HuH-7.5 (cell line): ENCODE measurements around the gene PRKRIP1.
A peak's percentile ranks its signal among the peaks of the same experiment; 100 is the strongest.
"Not testable (repeated sequence)": the region's sequence is repeated elsewhere in the genome, so short reads cannot be mapped to it uniquely, and the experiment has no call there.

Source experiments
- DNase-seq: peaks from one replicate; pipeline ENCODE4 v3.0.0; 2011; ENCODE audit warnings: low spot score

The PRKRIP1 gene

GRCh38 chr7:102395873-102396709 is at the start of gene PRKRIP1:
TSS of gene PRKRIP1 (plus strand) at chr7:102396363. CDS start at chr7:102396412, 49 bp downstream.
- peak; percentile 73 for DNase-seq

- DNase-seq, result not testable (repeated sequence)
Measured at GRCh38 chr7:102346983-102347382, 49.2 kb upstream of the PRKRIP1 start.

- not testable (repeated sequence) for DNase-seq
Measured at GRCh38 chr7:102356344-102356743, 39.8 kb upstream of the PRKRIP1 start, which contains the start of gene SPDYE6. TSS of gene SPDYE6 (minus strand) at chr7:102356444. CDS start at chr7:102356023, 421 bp downstream.

GRCh38 chr7:102363549-102364393 is 32.4 kb upstream of the PRKRIP1 start:
- peak; percentile 68 for DNase-seq

GRCh38 chr7:102364394-102364886 is 31.7 kb upstream of the PRKRIP1 start:
- not testable (repeated sequence) for DNase-seq

GRCh38 chr7:102365390-102365789 is 30.8 kb upstream of the PRKRIP1 start:
- DNase-seq, result not testable (repeated sequence)

GRCh38 chr7:102370038-102370437 is 26.1 kb upstream of the PRKRIP1 start:
- not testable (repeated sequence) for DNase-seq

- not testable (repeated sequence) for DNase-seq
Measured at GRCh38 chr7:102372796-102373195, 23.4 kb upstream of the PRKRIP1 start.

- no peak for DNase-seq
Measured at GRCh38 chr7:102376964-102377466, 19.1 kb upstream of the PRKRIP1 start.

- DNase-seq, result not testable (repeated sequence)
Measured at GRCh38 chr7:102380837-102381236, 15.3 kb upstream of the PRKRIP1 start.

- not testable (repeated sequence) for DNase-seq
Measured at GRCh38 chr7:102381696-102382425, 14.3 kb upstream of the PRKRIP1 start.

GRCh38 chr7:102387064-102387463 is 9.1 kb upstream of the PRKRIP1 start:
- no peak for DNase-seq

GRCh38 chr7:102389810-102390209 is 6.4 kb upstream of the PRKRIP1 start:
- DNase-seq, result no peak

GRCh38 chr7:102390697-102391484 is 5.3 kb upstream of the PRKRIP1 start:
- DNase-seq, result peak; percentile 80

GRCh38 chr7:102392330-102392729 is 3.8 kb upstream of the PRKRIP1 start:
- DNase-seq, result no peak

- DNase-seq, result no peak
Measured at GRCh38 chr7:102393467-102393866, 2.7 kb upstream of the PRKRIP1 start.

GRCh38 chr7:102395592-102395872 is 631 bp upstream of the PRKRIP1 start:
- no peak for DNase-seq

GRCh38 chr7:102396710-102397019 is 502 bp downstream of the PRKRIP1 start:
- DNase-seq, result no peak

GRCh38 chr7:102398543-102398942 is 2.4 kb downstream of the PRKRIP1 start:
- no peak for DNase-seq

- DNase-seq, result no peak
Measured at GRCh38 chr7:102400360-102400759, 4.2 kb downstream of the PRKRIP1 start.

- no peak for DNase-seq
Measured at GRCh38 chr7:102403563-102403962, 7.4 kb downstream of the PRKRIP1 start.
